HCT116 (cell line): ENCODE results near the gene PRSS36. TPM values are rescaled to one million over a fixed set of nuclear protein-coding genes. Genes with fewer than 3 reads are reported as not detected.

ENCODE experiments used
- ATAC-seq: fragments of 200-7000 bp; cut with Tn5 transposase; 2 replicates; pipeline ENCODE4 v1.9.1; 2020; ENCODE audit warnings: mild to moderate bottlenecking, moderate library complexity
- BruUV-seq: library from RNA; stranded (reverse); fragments of 400-500 nt; replicated peaks from 2 replicates; lab custom pipeline; 2021; lab: Mats Ljungman, UMichigan
- CTCF ChIA-PET: fragments of 300-600 bp; sonication (Branson Sonifier 250); formaldehyde crosslinking; loops from one replicate; lab custom pipeline; 2021; ENCODE audit warnings: antibody characterized with exemption; lab: Charles Lee
- POLR2A ChIA-PET: fragments of 300-600, 350-600 bp; sonication (Branson Sonifier 250); formaldehyde crosslinking; loops from one replicate; lab custom pipeline; 2021; ENCODE audit warnings: antibody characterized with exemption; lab: Charles Lee
- RAD21 ChIA-PET, 2 experiments: fragments of 300-600 bp; sonication (Branson Sonifier 250); formaldehyde crosslinking; loops; one replicate each; lab custom pipeline; 2023; ENCODE audit warnings: low total read pairs in 2 of 2; ENCODE audit not compliant: uncharacterized antibody in 2 of 2, unreplicated experiment in 2 of 2, low non-redundant PET in 1 of 2; lab: Charles Lee
- DNase-seq: peaks from one replicate; pipeline ENCODE4 v3.0.0-alpha.2; 2010; ENCODE audit warnings: low read depth, low spot score
- H2AFZ ChIP-seq: fragments of 200-600 bp; shearing (Covaris generic), sonication (generic); 2 replicates; pipeline ENCODE4 v1.6.1; 2017; ENCODE audit warnings: low read depth, mixed run types, mixed read lengths, antibody characterized with exemption, low read length; ENCODE audit not compliant: poor library complexity, severe bottlenecking
- H3K27ac ChIP-seq: 2 replicates; pipeline ENCODE4 v1.5.1; 2012; ENCODE audit warnings: low read depth, low read length
- H3K27me3 ChIP-seq: fragments of 200-600 bp; sonication (generic); 2 replicates; pipeline ENCODE4 v1.6.1; 2016; ENCODE audit warnings: mixed run types, low read length, mixed read lengths; ENCODE audit not compliant: insufficient read depth
- H3K36me3 ChIP-seq, 2 experiments: fragments of 200-500 bp in 1 of 2; fragments of 200-600 bp in 1 of 2; sonication (Bioruptor generic) in 1 of 2; sonication (generic) in 1 of 2; 2 replicates each; pipeline versions ENCODE4 v1.5.1 to v1.6.1; 2014 to 2016; ENCODE audit warnings: low read length in 2 of 2, inconsistent platforms in 1 of 2, mixed read lengths in 1 of 2, mixed run types in 1 of 2; ENCODE audit not compliant: insufficient read depth in 2 of 2, control insufficient read depth in 1 of 2
- H3K4me1 ChIP-seq, 2 experiments: fragments of 200-600 bp in 1 of 2; sonication (generic) in 1 of 2; 2 replicates each; pipeline versions ENCODE4 v1.5.1 to v1.6.1; 2012 to 2017; ENCODE audit warnings: low read length in 2 of 2, inconsistent platforms in 1 of 2, mild to moderate bottlenecking in 1 of 2, mixed read lengths in 1 of 2, mixed run types in 1 of 2, moderate library complexity in 1 of 2; ENCODE audit not compliant: insufficient read depth in 2 of 2, control insufficient read depth in 1 of 2
- H3K4me2 ChIP-seq: fragments of 200-600 bp; sonication (generic); 2 replicates; pipeline ENCODE4 v1.6.1; 2017; ENCODE audit warnings: mixed run types, low read length, mixed read lengths
- H3K4me3 ChIP-seq, 2 experiments: fragments of 200-600 bp in 1 of 2; sonication (generic) in 1 of 2; replicated peaks in 1 of 2; 2 replicates each; pipeline ENCODE4 v1.5.1; 2011 to 2016; ENCODE audit warnings: low read length in 2 of 2, control low read depth in 1 of 2, low read depth in 1 of 2, mild to moderate bottlenecking in 1 of 2, mixed read lengths in 1 of 2, mixed run types in 1 of 2
- H3K79me2 ChIP-seq: fragments of 200-600 bp; sonication (generic); 2 replicates; pipeline ENCODE4 v1.6.1; 2017; ENCODE audit warnings: mild to moderate bottlenecking, mixed run types, low read length, moderate library complexity, mixed read lengths; ENCODE audit not compliant: insufficient read depth
- H3K9ac ChIP-seq: fragments of 200-600 bp; sonication (generic); 2 replicates; pipeline ENCODE4 v1.6.1; 2016; ENCODE audit warnings: low read length, mixed read lengths
- H3K9me2 ChIP-seq: fragments of 200-600 bp; sonication (generic), shearing (Covaris generic); 2 replicates; pipeline ENCODE4 v1.6.1; 2017; ENCODE audit warnings: mixed run types, mild to moderate bottlenecking, moderate library complexity; ENCODE audit not compliant: insufficient read depth
- H3K9me3 ChIP-seq, 2 experiments: fragments of 200-500 bp in 1 of 2; fragments of 200-600 bp in 1 of 2; sonication (Bioruptor generic) in 1 of 2; sonication (generic) in 1 of 2; 2 replicates each; pipeline ENCODE4 v1.6.1; 2014 to 2017; ENCODE audit warnings: low read length in 2 of 2, mixed read lengths in 2 of 2, inconsistent platforms in 1 of 2, low read depth in 1 of 2, mild to moderate bottlenecking in 1 of 2, mixed run types in 1 of 2, moderate library complexity in 1 of 2; ENCODE audit not compliant: control insufficient read depth in 1 of 2, insufficient read depth in 1 of 2
- H4K20me1 ChIP-seq: fragments of 200-600 bp; sonication (generic), shearing (Covaris generic); 2 replicates; pipeline ENCODE4 v1.6.1; 2017; ENCODE audit warnings: mixed run types, mild to moderate bottlenecking, moderate library complexity; ENCODE audit not compliant: insufficient read depth
- CEBPB ChIP-seq: IDR thresholded peaks from 2 replicates; pipeline ENCODE4 v1.6.1; 2012; ENCODE audit warnings: low read depth
- CTCF ChIP-seq, 3 experiments: fragments of 200-600 bp in 1 of 3; sonication (generic) in 1 of 3; IDR thresholded peaks in 2 of 3; conservative IDR thresholded peaks in 1 of 3; 2 replicates each; pipeline ENCODE4 v1.5.1; 2012 to 2017; ENCODE audit warnings: low read depth in 2 of 3, low read length in 2 of 3, antibody characterized with exemption in 1 of 3, borderline replicate concordance in 1 of 3, control low read depth in 1 of 3, mild to moderate bottlenecking in 1 of 3, mixed read lengths in 1 of 3, mixed run types in 1 of 3, moderate library complexity in 1 of 3; ENCODE audit not compliant: insufficient read depth in 1 of 3
- ELF1 ChIP-seq: IDR thresholded peaks from 2 replicates; pipeline ENCODE4 v1.6.1; 2012; ENCODE audit warnings: low read depth, borderline replicate concordance
- EZH2 ChIP-seq: fragments of 200-600 bp; sonication (generic); IDR thresholded peaks from 2 replicates; pipeline ENCODE4 v1.6.1; 2017; ENCODE audit warnings: antibody characterized with exemption, mixed run types
- EZH2phosphoT487 ChIP-seq: fragments of 200-600 bp; IDR thresholded peaks from 2 replicates; pipeline ENCODE4 v1.6.1; 2018; ENCODE audit warnings: antibody characterized with exemption, borderline replicate concordance
- FOSL1 ChIP-seq: IDR thresholded peaks from 2 replicates; pipeline ENCODE4 v1.6.1; 2012; ENCODE audit warnings: low read depth
- JUND ChIP-seq: IDR thresholded peaks from 2 replicates; pipeline ENCODE4 v1.6.1; 2012
- MAX ChIP-seq: IDR thresholded peaks from 2 replicates; pipeline ENCODE4 v1.6.1; 2012
- POLR2A ChIP-seq: IDR thresholded peaks from 2 replicates; pipeline ENCODE4 v1.7.0; 2011; ENCODE audit warnings: borderline replicate concordance; ENCODE audit not compliant: insufficient read depth, insufficient read length; ENCODE audit errors: extremely low read depth
- POLR2AphosphoS5 ChIP-seq: IDR thresholded peaks from 2 replicates; pipeline ENCODE4 v1.6.1; 2011; ENCODE audit warnings: mild to moderate bottlenecking, low read depth, low read length, moderate library complexity
- RAD21 ChIP-seq: IDR thresholded peaks from 2 replicates; pipeline ENCODE4 v1.6.1; 2012; ENCODE audit warnings: low read depth, mild to moderate bottlenecking
- SP1 ChIP-seq: IDR thresholded peaks from 2 replicates; pipeline ENCODE4 v1.6.1; 2012; ENCODE audit warnings: low read depth
- SRF ChIP-seq: IDR thresholded peaks from 2 replicates; pipeline ENCODE4 v1.6.1; 2012; ENCODE audit warnings: low read depth
- TCF7L2 ChIP-seq: IDR thresholded peaks from 2 replicates; pipeline ENCODE4 v1.7.0; 2011; ENCODE audit warnings: borderline replicate concordance, inconsistent platforms; ENCODE audit not compliant: insufficient read depth, insufficient read length; ENCODE audit errors: extremely low read depth
- YY1 ChIP-seq: IDR thresholded peaks from 2 replicates; pipeline ENCODE4 v1.6.1; 2011; ENCODE audit warnings: low read length, low read depth, moderate library complexity, mild to moderate bottlenecking; ENCODE audit not compliant: insufficient replicate concordance; ENCODE audit errors: extremely low read depth
- ZBTB33 ChIP-seq: IDR thresholded peaks from 2 replicates; pipeline ENCODE4 v1.6.1; 2011; ENCODE audit warnings: mild to moderate bottlenecking, low read length, moderate library complexity; ENCODE audit not compliant: insufficient replicate concordance; ENCODE audit errors: extremely low read depth
- ZFX ChIP-seq: fragments of 450-650 bp; IDR thresholded peaks from 2 replicates; pipeline ENCODE4 v1.6.1; 2017
- ZNF274 ChIP-seq: fragments of 200-500 bp; sonication (Bioruptor generic); IDR thresholded peaks from 2 replicates; pipeline ENCODE4 v1.6.1; 2014; ENCODE audit warnings: mild to moderate bottlenecking, low read depth, low read length, inconsistent platforms
- intact Hi-C: fragments of 100-400 bp; cut with micrococcal nuclease; formaldehyde crosslinking; loops from 2 replicates; pipeline ENCODE4 v1.10.0; 2022
- total RNA-seq: library from RNA; stranded (reverse); gene quantifications from one replicate; pipeline ENCODE4 v1.2.1, GENCODE V29; 2021; ENCODE audit not compliant: unreplicated experiment
- TF ChIP-seq, protein P1 (sequence below): IDR thresholded peaks from 2 replicates; pipeline ENCODE4 v1.6.1; 2012

Gene PRSS36
- total RNA-seq, 1 experiment from 2014 or later: not detected

- Histone ChIP-seq H3K27ac (no peak overlapping the region), H3K27me3 (no peaks in the 10 kb centered on the region), H3K36me3 (peaks cover 68 to 91% of the 10 kb centered on the region in 2 experiments), H2AFZ (no peak overlapping the region), H3K9me3 (no peaks in the 10 kb centered on the region)
- TF ChIP-seq CTCF (IDR thresholded peaks at IDR 0.05 in 2 of 3, conservative IDR thresholded peaks at IDR 0.05 in 1 of 3; ENCODE audit: borderline replicate concordance in 1 of 3, insufficient read depth in 1 of 3, low read depth in 2 of 3, low read length in 2 of 3): no peak
- no peak for TF ChIP-seq SP1
- TF ChIP-seq TCF7L2: no peak
- TF ChIP-seq ZBTB33: no peak
- no peak for TF ChIP-seq POLR2AphosphoS5
- TF ChIP-seq RAD21: no peak
- no peak for TF ChIP-seq YY1
- no peak for TF ChIP-seq ZNF274
- TF ChIP-seq JUND: no peak
- TF ChIP-seq, protein P1, sequence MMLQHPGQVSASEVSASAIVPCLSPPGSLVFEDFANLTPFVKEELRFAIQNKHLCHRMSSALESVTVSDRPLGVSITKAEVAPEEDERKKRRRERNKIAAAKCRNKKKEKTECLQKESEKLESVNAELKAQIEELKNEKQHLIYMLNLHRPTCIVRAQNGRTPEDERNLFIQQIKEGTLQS: no peak
- TF ChIP-seq CEBPB: no peak
- TF ChIP-seq POLR2A: no peak
- TF ChIP-seq ZFX: no peak
- no peak for TF ChIP-seq EZH2phosphoT487
- TF ChIP-seq FOSL1: no peak
- TF ChIP-seq EZH2: no peak
- TF ChIP-seq SRF: no peak
- no peak for TF ChIP-seq MAX
- TF ChIP-seq ELF1: no peak
- TF ChIP-seq, all 23 proteins: peak for 0
- RAD21 ChIA-PET: no interaction called here
- Histone ChIP-seq H3K9ac (no peak overlapping the region), H3K4me1 (no peaks in the 10 kb centered on the region), H3K9me2 (no peaks in the 10 kb centered on the region), H3K4me3 (no peak overlapping the region), H4K20me1 (peaks cover 51% of the 10 kb centered on the region; the same call in 1 of the 2 replicates), H3K79me2 (peaks cover 73% of the 10 kb centered on the region), H3K4me2 (no peak overlapping the region)
- DNase-seq (no peak), ATAC-seq (no peak)
- intact Hi-C loops: no loop called here
- no TSS peak for BruUV-seq
- CTCF ChIA-PET: no interaction called here
- POLR2A ChIA-PET: no interaction called here
Observed at GRCh38 chr16:31194898-31195297, 45.0 kb upstream of the PRSS36 start.
